ENCODE measurements around the gene GPRC5A.
A peak's percentile ranks its signal among the peaks of the same experiment; 100 is the strongest.

GPRC5A gene

GRCh38 chr12:12896260-12896659 is 4.9 kb downstream of the GPRC5A start:
- DNase-seq, result no peak
- no peak for TF ChIP-seq GATA1 (IDR thresholded peaks at IDR 0.05; ENCODE audit: low read depth, low read length)
- no peak for TF ChIP-seq POLR2A (IDR thresholded peaks at IDR 0.05; ENCODE audit: low read length)

DNA sequence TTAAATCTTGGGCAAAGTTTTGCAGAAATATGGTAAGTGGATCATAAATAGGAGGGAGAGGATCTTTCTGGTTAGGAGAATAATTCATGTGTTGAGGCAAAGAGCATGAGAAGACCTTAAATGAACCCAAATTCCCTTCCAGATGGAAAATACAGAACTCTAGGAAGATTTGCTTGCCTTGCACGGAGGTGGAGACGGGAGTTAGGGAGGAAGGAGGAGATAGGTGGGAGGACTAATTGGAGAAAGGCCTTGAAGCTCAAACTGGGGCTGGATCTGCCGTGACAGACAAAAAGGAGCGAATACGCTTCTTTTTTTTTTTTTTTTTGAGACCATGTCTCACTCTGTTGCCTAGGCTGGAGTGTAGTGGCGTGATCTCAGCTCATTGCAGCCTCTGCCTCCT is 5.9 kb downstream of the GPRC5A start:
- DNase-seq, result no peak
- TF ChIP-seq POLR2A (IDR thresholded peaks at IDR 0.05; ENCODE audit: low read length) (no peak), GATA1 (IDR thresholded peaks at IDR 0.05; ENCODE audit: low read depth, low read length) (no peak)

DNA sequence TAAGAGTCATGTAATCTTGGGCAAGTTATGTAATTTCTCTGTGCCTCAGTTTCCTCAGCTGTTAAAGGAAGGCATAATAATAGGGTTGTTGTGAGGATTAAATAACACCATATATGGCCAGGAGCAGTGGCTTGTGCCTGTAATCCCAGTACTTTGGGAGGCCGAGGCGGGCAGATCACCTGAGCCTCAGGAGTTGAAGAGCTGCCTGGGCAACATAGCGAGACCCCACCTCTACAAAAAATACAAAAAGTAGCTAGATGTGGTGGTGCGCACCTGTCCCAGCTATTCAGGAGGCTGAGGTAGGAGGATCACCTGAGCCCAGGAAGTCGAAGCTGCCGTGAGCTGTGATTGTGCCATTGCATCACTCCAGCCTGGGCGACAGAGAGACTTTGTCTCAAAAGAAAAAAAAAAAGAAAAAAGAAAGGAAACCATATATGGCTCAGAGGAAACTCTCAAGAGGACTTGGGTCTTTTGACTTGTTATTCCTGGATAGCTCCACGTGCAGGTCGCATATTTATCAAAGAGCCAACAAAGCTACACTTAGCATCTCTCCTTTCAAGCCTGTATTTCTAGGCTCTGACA is 6.9 kb downstream of the GPRC5A start:
- no peak for TF ChIP-seq POLR2A (IDR thresholded peaks at IDR 0.05; ENCODE audit: low read length)
- no peak for TF ChIP-seq GATA1 (IDR thresholded peaks at IDR 0.05; ENCODE audit: low read depth, low read length)
- no peak for DNase-seq

GRCh38 chr12:12898911-12899511 is 7.6 kb downstream of the GPRC5A start:
- TF ChIP-seq GATA1 (IDR thresholded peaks at IDR 0.05; ENCODE audit: low read depth, low read length), result no peak
- TF ChIP-seq POLR2A (IDR thresholded peaks at IDR 0.05; ENCODE audit: low read length), result no peak
- no peak for DNase-seq

GRCh38 chr12:12899530-12900380 is 8.4 kb downstream of the GPRC5A start:
- peak in 1 of 2 experiments; percentile 53 for DNase-seq

DNA sequence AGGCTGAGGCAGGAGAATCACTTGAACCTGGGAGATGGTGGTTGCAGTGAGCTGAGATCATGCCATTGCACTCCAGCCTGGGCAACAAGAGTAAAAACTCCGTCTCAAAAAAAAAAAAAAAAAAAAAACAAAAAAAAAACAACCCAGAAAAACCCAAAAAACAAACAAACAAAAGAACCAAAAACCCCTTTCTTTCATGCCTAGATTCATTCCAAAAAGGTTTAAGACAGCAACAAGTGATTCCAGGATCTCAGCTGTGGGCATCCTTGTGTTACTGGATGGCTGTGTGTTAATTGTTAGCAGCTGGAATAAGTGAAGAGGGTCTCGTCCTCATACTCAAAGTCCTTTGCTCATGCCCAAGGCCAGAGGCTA is 9.4 kb downstream of the GPRC5A start:
- DNase-seq, result no peak

More at GRCh38 chr12:12899530-12900380, 8.4 kb downstream of the GPRC5A start:
- TF ChIP-seq GATA1 (IDR thresholded peaks at IDR 0.05; ENCODE audit: low read depth, low read length) (no peak), POLR2A (IDR thresholded peaks at IDR 0.05; ENCODE audit: low read length) (no peak)

DNA sequence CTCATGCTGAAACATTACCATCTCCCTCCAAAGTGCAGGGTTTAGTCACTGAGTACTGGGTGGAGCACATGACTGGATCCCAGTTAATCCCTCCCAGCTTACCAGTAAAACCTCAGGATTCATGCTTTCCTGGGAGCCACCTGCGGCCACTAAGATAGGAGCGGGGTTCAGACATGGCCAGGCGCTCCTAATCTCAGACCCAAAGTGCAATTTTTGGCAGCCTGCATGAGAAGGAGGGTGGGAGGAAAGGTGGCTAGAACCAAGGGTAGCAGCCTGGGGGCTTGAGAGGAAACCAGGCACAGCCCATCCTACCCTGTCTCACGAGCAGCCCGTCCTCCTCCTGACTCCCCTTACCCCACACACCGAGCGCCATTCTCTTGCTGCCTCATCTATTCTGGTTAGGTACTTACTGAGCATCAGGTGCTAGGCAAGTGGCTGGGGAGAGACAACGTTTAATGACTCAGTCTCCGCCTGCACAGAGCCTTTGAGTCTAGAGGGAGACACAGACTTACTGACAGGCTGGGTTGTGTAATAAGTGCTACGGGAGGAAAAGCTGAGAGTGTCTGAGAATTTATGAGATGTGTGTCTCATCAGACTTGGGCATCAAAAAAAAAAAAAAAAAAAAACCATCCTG is 9.9 kb downstream of the GPRC5A start:
- DNase-seq, result no peak
- TF ChIP-seq GATA1 (IDR thresholded peaks at IDR 0.05; ENCODE audit: low read depth, low read length) (no peak), POLR2A (IDR thresholded peaks at IDR 0.05; ENCODE audit: low read length) (no peak)

More for the DNA sequence above, 9.4 kb downstream of the GPRC5A start:
- no peak for TF ChIP-seq POLR2A (IDR thresholded peaks at IDR 0.05; ENCODE audit: low read length)
- TF ChIP-seq GATA1 (IDR thresholded peaks at IDR 0.05; ENCODE audit: low read depth, low read length), result no peak

DNA sequence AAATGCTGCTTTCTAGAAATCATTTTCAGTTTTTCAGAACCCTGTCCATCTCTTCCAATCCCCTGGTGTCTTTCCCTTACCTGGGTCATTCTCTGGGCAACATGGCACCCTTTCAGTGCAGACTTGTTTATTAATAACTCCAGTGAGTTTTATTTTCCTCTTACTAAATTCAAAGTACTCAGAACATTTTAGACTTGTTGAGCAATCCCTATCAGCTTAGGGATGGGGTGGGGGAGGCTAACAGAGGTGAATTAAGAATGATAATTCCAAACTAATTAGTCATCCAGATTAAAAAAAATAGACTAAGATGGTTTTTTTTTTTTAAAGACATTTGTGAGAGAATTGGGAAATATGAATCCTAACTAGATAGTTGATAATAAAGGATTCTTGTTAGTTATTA is 10.7 kb downstream of the GPRC5A start:
- no peak for TF ChIP-seq GATA1 (IDR thresholded peaks at IDR 0.05; ENCODE audit: low read depth, low read length)
- TF ChIP-seq POLR2A (IDR thresholded peaks at IDR 0.05; ENCODE audit: low read length), result no peak
- no peak for DNase-seq

- no peak for DNase-seq
- TF ChIP-seq POLR2A (IDR thresholded peaks at IDR 0.05; ENCODE audit: low read length), result no peak
- no peak for TF ChIP-seq GATA1 (IDR thresholded peaks at IDR 0.05; ENCODE audit: low read depth, low read length)
These were observed 12.6 kb downstream of the GPRC5A start for GRCh38 chr12:12903642-12904609.

DNA sequence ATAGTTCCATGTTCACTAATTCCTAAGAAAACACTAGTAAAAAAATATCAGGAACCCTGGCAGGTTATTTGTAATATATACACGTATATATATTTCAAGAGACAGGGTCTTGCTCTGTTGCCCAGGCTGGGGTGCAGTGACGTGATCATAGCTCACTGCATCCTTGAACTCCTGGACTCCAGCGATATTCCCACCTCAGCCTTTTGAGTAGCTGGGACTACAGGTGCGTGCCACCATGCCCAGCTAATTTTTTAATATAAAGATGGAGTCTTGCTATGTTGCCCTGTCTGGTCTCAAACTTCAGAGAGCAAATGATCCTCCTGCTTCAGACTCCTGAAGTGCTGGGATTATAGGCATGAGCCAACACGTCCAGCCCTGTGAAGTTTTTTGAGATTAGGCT is 16.2 kb downstream of the GPRC5A start:
- no peak for DNase-seq
- TF ChIP-seq POLR2A (IDR thresholded peaks at IDR 0.05; ENCODE audit: low read length) (no peak), GATA1 (IDR thresholded peaks at IDR 0.05; ENCODE audit: low read depth, low read length) (no peak)

DNA sequence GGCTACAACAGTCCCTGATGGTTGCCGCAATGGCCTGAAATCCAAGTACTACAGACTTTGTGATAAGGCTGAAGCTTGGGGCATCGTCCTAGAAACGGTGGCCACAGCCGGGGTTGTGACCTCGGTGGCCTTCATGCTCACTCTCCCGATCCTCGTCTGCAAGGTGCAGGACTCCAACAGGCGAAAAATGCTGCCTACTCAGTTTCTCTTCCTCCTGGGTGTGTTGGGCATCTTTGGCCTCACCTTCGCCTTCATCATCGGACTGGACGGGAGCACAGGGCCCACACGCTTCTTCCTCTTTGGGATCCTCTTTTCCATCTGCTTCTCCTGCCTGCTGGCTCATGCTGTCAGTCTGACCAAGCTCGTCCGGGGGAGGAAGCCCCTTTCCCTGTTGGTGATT is 16.9 kb downstream of the GPRC5A start:
- no peak for TF ChIP-seq GATA1 (IDR thresholded peaks at IDR 0.05; ENCODE audit: low read depth, low read length)
- no peak for TF ChIP-seq POLR2A (IDR thresholded peaks at IDR 0.05; ENCODE audit: low read length)
- no peak for DNase-seq

- no peak for TF ChIP-seq GATA1 (IDR thresholded peaks at IDR 0.05; ENCODE audit: low read depth, low read length)
- no peak for TF ChIP-seq POLR2A (IDR thresholded peaks at IDR 0.05; ENCODE audit: low read length)
- DNase-seq, result no peak
These were observed 17.3 kb downstream of the GPRC5A start for GRCh38 chr12:12908711-12909110.
